SK-N-MC (cell line): Measurements from ENCODE around the gene IL1RAPL1.

Source experiments
- DNase-seq: peaks from one replicate; pipeline ENCODE4 v3.0.0-alpha.2; 2011; ENCODE audit warnings: low read depth, low spot score
- H3K27ac ChIP-seq: fragments of 200-600 bp; sonication (generic); 2 replicates; pipeline ENCODE4 v1.5.1; 2016; ENCODE audit warnings: mixed run types
- H3K36me3 ChIP-seq: fragments of 200-600 bp; sonication (generic); 2 replicates; pipeline ENCODE4 v1.6.1; 2017; ENCODE audit warnings: antibody characterized with exemption, low read length, mixed read lengths; ENCODE audit not compliant: insufficient read depth
- H3K4me3 ChIP-seq: fragments of 200-600 bp; sonication (generic); 2 replicates; pipeline ENCODE4 v1.5.1; 2016
- H3K9ac ChIP-seq: fragments of 200-600 bp; sonication (generic); 2 replicates; pipeline ENCODE4 v1.8.0; 2017; ENCODE audit warnings: mixed run types, mixed read lengths; ENCODE audit not compliant: insufficient read length
- H3K9me3 ChIP-seq: fragments of 200-600 bp; sonication (generic); 2 replicates; pipeline ENCODE4 v1.6.1; 2017; ENCODE audit warnings: low read depth, mild to moderate bottlenecking, antibody characterized with exemption, low read length, moderate library complexity, mixed read lengths
- EZH2 ChIP-seq: fragments of 200-600 bp; sonication (generic); IDR thresholded peaks from one replicate; pipeline ENCODE4 v1.6.1; 2017; ENCODE audit warnings: antibody characterized with exemption
- FOXP2 ChIP-seq: optimal IDR thresholded peaks from 2 replicates; pipeline ENCODE3; 2011; ENCODE audit warnings: mild to moderate bottlenecking, moderate library complexity; ENCODE audit not compliant: insufficient read depth; ENCODE audit errors: extremely low read length, control extremely low read depth
- POLR2AphosphoS5 ChIP-seq: IDR thresholded peaks from 2 replicates; pipeline ENCODE4 v1.6.1; 2012; ENCODE audit warnings: mild to moderate bottlenecking, low read depth, low read length, borderline replicate concordance

Gene IL1RAPL1

GRCh38 chrX:29555465-29556091 lies 968.3 kb downstream of the IL1RAPL1 start:
- H3K9me3 ChIP-seq: no peaks in the 10 kb centered on the region
- no peak overlapping the region for H3K27ac ChIP-seq
- DNase-seq: no peak
- no peak overlapping the region for H3K4me3 ChIP-seq
- no peak overlapping the region for H3K9ac ChIP-seq
- no peaks in the 10 kb centered on the region for H3K36me3 ChIP-seq
- TF ChIP-seq EZH2 (no peak), FOXP2 (no peak), POLR2AphosphoS5 (no peak)

GRCh38 chrX:29560065-29560464 lies 972.8 kb downstream of the IL1RAPL1 start:
- no peak for TF ChIP-seq POLR2AphosphoS5
- TF ChIP-seq FOXP2: no peak
- TF ChIP-seq EZH2: no peak
- H3K9me3 ChIP-seq: no peaks in the 10 kb centered on the region
- no peak for DNase-seq
- H3K9ac ChIP-seq: no peak overlapping the region
- H3K36me3 ChIP-seq: no peaks in the 10 kb centered on the region
- H3K27ac ChIP-seq: no peak overlapping the region
- no peak overlapping the region for H3K4me3 ChIP-seq

GRCh38 chrX:29561417-29561816 lies 974.2 kb downstream of the IL1RAPL1 start:
- Histone ChIP-seq H3K36me3 (no peaks in the 10 kb centered on the region), H3K4me3 (no peak overlapping the region), H3K9me3 (no peaks in the 10 kb centered on the region), H3K27ac (no peak overlapping the region), H3K9ac (no peak overlapping the region)
- no peak for DNase-seq
- TF ChIP-seq FOXP2: no peak
- no peak for TF ChIP-seq EZH2
- TF ChIP-seq POLR2AphosphoS5: no peak

- H3K9ac ChIP-seq: no peak overlapping the region
Measured at GRCh38 chrX:29580560-29580959, 993.3 kb downstream of the IL1RAPL1 start.

GRCh38 chrX:29581223-29581622 lies 994.0 kb downstream of the IL1RAPL1 start:
- TF ChIP-seq POLR2AphosphoS5: no peak
- no peak for TF ChIP-seq FOXP2
- no peak for TF ChIP-seq EZH2
- Histone ChIP-seq H3K4me3 (no peak overlapping the region), H3K9ac (no peak overlapping the region), H3K36me3 (no peaks in the 10 kb centered on the region), H3K27ac (no peak overlapping the region), H3K9me3 (no peaks in the 10 kb centered on the region)
- no peak for DNase-seq

More at GRCh38 chrX:29580560-29580959, 993.3 kb downstream of the IL1RAPL1 start:
- no peaks in the 10 kb centered on the region for H3K9me3 ChIP-seq
- TF ChIP-seq EZH2 (no peak), FOXP2 (no peak), POLR2AphosphoS5 (no peak)
- no peak for DNase-seq
- no peaks in the 10 kb centered on the region for H3K36me3 ChIP-seq
- no peak overlapping the region for H3K4me3 ChIP-seq
- no peak overlapping the region for H3K27ac ChIP-seq

- H3K27ac ChIP-seq: no peak overlapping the region
- TF ChIP-seq EZH2 (no peak), FOXP2 (no peak), POLR2AphosphoS5 (no peak)
- no peaks in the 10 kb centered on the region for H3K9me3 ChIP-seq
- no peak overlapping the region for H3K4me3 ChIP-seq
- no peak for DNase-seq
- no peak overlapping the region for H3K9ac ChIP-seq
- H3K36me3 ChIP-seq: no peaks in the 10 kb centered on the region
Measured at GRCh38 chrX:29587107-29587506, 999.9 kb downstream of the IL1RAPL1 start.

GRCh38 chrX:29590921-29591320 lies 1003.7 kb downstream of the IL1RAPL1 start:
- Histone ChIP-seq H3K36me3 (no peaks in the 10 kb centered on the region), H3K9me3 (no peaks in the 10 kb centered on the region)

GRCh38 chrX:29604381-29604780 lies 1017.1 kb downstream of the IL1RAPL1 start:
- no peaks in the 10 kb centered on the region for H3K9me3 ChIP-seq
- no peak overlapping the region for H3K4me3 ChIP-seq
- no peaks in the 10 kb centered on the region for H3K36me3 ChIP-seq
- no peak overlapping the region for H3K27ac ChIP-seq
- TF ChIP-seq POLR2AphosphoS5 (no peak), FOXP2 (no peak), EZH2 (no peak)
- DNase-seq: no peak
- no peak overlapping the region for H3K9ac ChIP-seq

More at GRCh38 chrX:29590921-29591320, 1003.7 kb downstream of the IL1RAPL1 start:
- H3K27ac ChIP-seq: no peak overlapping the region
- no peak overlapping the region for H3K9ac ChIP-seq
- no peak for DNase-seq
- TF ChIP-seq POLR2AphosphoS5 (no peak), EZH2 (no peak), FOXP2 (no peak)
- H3K4me3 ChIP-seq: no peak overlapping the region

- H3K9me3 ChIP-seq: no peaks in the 10 kb centered on the region
- no peak overlapping the region for H3K27ac ChIP-seq
- H3K9ac ChIP-seq: no peak overlapping the region
- TF ChIP-seq POLR2AphosphoS5 (no peak), FOXP2 (no peak), EZH2 (no peak)
- no peak overlapping the region for H3K4me3 ChIP-seq
- no peak for DNase-seq
- H3K36me3 ChIP-seq: no peaks in the 10 kb centered on the region
Measured at GRCh38 chrX:29617276-29617675, 1030.0 kb downstream of the IL1RAPL1 start.
